Upper lobe of left lung (tissue), 6 donors: ENCODE results near the gene FNTB. TPM values are rescaled to one million over a fixed set of nuclear protein-coding genes. Genes with fewer than 3 reads are reported as not detected.
"Not testable (repeated sequence)": the region's sequence is repeated elsewhere in the genome, so short reads cannot be mapped to it uniquely, and the experiment has no call there.

ENCODE experiments used
- ATAC-seq, 2 donors: fragments of 200-7000 bp; cut with Tn5 transposase; one replicate each; pipeline ENCODE4 v1.9.1; 2022; ENCODE audit warnings: mild to moderate bottlenecking in 2 of 2, moderate library complexity in 2 of 2; ENCODE audit not compliant: low FRiP score in 2 of 2
- DNase-seq, 2 donors: peaks; one replicate each; pipeline ENCODE4 v3.0.0-alpha.2; 2019 to 2020
- H3K27ac ChIP-seq, 4 donors: fragments of 200-600 bp; sonication (generic); one replicate each; pipeline ENCODE4 v1.5.1; 2016 to 2019
- H3K27me3 ChIP-seq, 4 donors: fragments of 200-600 bp; sonication (generic); one replicate each; pipeline ENCODE4 v1.5.1; 2017 to 2019
- H3K36me3 ChIP-seq, 4 donors: fragments of 200-600 bp; sonication (generic); one replicate each; pipeline ENCODE4 v1.5.1; 2016 to 2019
- H3K4me1 ChIP-seq, 4 donors: fragments of 200-600 bp; sonication (generic); one replicate each; pipeline ENCODE4 v1.5.1; 2018 to 2019
- H3K4me3 ChIP-seq, 4 donors: fragments of 200-600 bp; sonication (generic); one replicate each; pipeline ENCODE4 v1.5.1; 2017 to 2019; ENCODE audit warnings: mild to moderate bottlenecking in 2 of 4, moderate library complexity in 1 of 4
- H3K9me3 ChIP-seq, 4 donors: fragments of 200-600 bp; sonication (generic); one replicate each; pipeline ENCODE4 v1.5.1; 2018 to 2019
- EP300 ChIP-seq, 4 donors: sonication (generic); formaldehyde crosslinking; IDR thresholded peaks; one replicate each; pipeline ENCODE4 v1.5.1; 2017; ENCODE audit warnings: antibody characterized with exemption in 4 of 4, control low read depth in 2 of 4
- POLR2A ChIP-seq, 4 donors: fragments of 450-650 bp; IDR thresholded peaks; one replicate each; pipeline ENCODE4 v1.5.1; 2016 to 2017; ENCODE audit warnings: antibody characterized with exemption in 4 of 4, mild to moderate bottlenecking in 2 of 4
- POLR2AphosphoS5 ChIP-seq, 2 donors: sonication (generic); formaldehyde crosslinking; IDR thresholded peaks; one replicate each; pipeline ENCODE4 v1.5.1; 2017; ENCODE audit warnings: antibody characterized with exemption in 2 of 2
- WGBS, 2 donors: methylation state at CpG; one replicate each; pipeline ENCODE4 v1.1.5; 2017 to 2018; 5-methylcytosine and 5-hydroxymethylcytosine counted together
- total RNA-seq, 6 donors: library from RNA; depleted of rRNA in 4 of 6; stranded (reverse); fragments of >200 nt in 4 of 6; gene quantifications; one replicate each; pipeline versions ENCODE4 v1.1.0 to v1.2.1, GENCODE V29; 2016 to 2021
- TF ChIP-seq, protein P1 (sequence below), 6 experiments: fragments of 450-650 bp in 4 of 6; fragments of 200-600 bp in 2 of 6; sonication (generic) in 2 of 6; IDR thresholded peaks; one replicate each; pipeline ENCODE4 v1.5.1; 2016 to 2019; ENCODE audit warnings: antibody characterized with exemption in 6 of 6
- donor health status: DM: no; HTN: no; CAD: no; lungs with moderate emphysema.
- donor health status: DM: no; HTN: yes; CAD: no; lungs with severe emphysema.

Gene FNTB
- total RNA-seq, 6 donors from 2014 or later: 9.5 to 30.1 (median 16.0) TPM

GRCh38 chr14:65025818-65026217, 39.1 kb downstream of the FNTB start:
- H3K36me3 ChIP-seq: peaks cover 0 to 20% (median 13%) of the 10 kb centered on the region in 4 donors
- DNase-seq (no peak), ATAC-seq (no peak)
- no peaks in the 10 kb centered on the region for H3K4me1 ChIP-seq
- 74 to 76% methylated on average over 6 of the region's 6 CpGs for WGBS, 2 donors
- no peak overlapping the region for H3K27ac ChIP-seq
- TF ChIP-seq POLR2A (IDR thresholded peaks at IDR 0.05): no peak
- TF ChIP-seq POLR2AphosphoS5 (IDR thresholded peaks at IDR 0.05): no peak
- no peak for TF ChIP-seq EP300 (IDR thresholded peaks at IDR 0.05)
- TF ChIP-seq, protein P1, sequence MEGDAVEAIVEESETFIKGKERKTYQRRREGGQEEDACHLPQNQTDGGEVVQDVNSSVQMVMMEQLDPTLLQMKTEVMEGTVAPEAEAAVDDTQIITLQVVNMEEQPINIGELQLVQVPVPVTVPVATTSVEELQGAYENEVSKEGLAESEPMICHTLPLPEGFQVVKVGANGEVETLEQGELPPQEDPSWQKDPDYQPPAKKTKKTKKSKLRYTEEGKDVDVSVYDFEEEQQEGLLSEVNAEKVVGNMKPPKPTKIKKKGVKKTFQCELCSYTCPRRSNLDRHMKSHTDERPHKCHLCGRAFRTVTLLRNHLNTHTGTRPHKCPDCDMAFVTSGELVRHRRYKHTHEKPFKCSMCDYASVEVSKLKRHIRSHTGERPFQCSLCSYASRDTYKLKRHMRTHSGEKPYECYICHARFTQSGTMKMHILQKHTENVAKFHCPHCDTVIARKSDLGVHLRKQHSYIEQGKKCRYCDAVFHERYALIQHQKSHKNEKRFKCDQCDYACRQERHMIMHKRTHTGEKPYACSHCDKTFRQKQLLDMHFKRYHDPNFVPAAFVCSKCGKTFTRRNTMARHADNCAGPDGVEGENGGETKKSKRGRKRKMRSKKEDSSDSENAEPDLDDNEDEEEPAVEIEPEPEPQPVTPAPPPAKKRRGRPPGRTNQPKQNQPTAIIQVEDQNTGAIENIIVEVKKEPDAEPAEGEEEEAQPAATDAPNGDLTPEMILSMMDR (IDR thresholded peaks at IDR 0.05): no peak
- no peaks in the 10 kb centered on the region for H3K9me3 ChIP-seq
- no peak overlapping the region for H3K4me3 ChIP-seq
- no peaks in the 10 kb centered on the region for H3K27me3 ChIP-seq

DNA sequence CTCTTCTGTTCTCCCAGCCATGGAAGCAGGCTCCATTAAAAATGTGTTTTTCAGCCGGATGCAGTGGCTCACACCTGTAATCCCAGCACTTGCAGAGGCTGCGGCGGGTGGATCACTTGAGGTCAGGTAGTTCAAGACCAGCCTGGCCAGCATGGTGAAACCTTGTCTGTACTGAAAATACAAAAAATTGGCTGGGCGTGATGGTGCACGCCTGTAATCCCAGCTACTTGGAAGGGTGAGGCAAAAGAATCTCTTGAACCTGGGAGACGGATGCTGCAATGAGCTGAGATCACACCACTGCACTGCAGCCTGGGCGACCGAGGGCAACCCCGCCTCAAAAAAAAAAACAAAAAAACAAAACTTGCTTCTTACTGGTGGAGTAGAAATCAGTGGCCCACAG, 39.8 kb downstream of the FNTB start:
- TF ChIP-seq POLR2A (IDR thresholded peaks at IDR 0.05) (no peak), POLR2AphosphoS5 (IDR thresholded peaks at IDR 0.05) (no peak), EP300 (IDR thresholded peaks at IDR 0.05) (no peak)
- TF ChIP-seq, protein P1 (IDR thresholded peaks at IDR 0.05): no peak
- no peak for DNase-seq
- no peaks in the 10 kb centered on the region for H3K9me3 ChIP-seq
- WGBS, 2 donors: 92 to 95% methylated on average over 9 of the region's 9 CpGs
- no peaks in the 10 kb centered on the region for H3K4me1 ChIP-seq
- H3K27me3 ChIP-seq: no peaks in the 10 kb centered on the region
- H3K4me3 ChIP-seq: no peak overlapping the region
- ATAC-seq: no peak
- no peak overlapping the region for H3K27ac ChIP-seq
- peaks cover 0 to 20% (median 13%) of the 10 kb centered on the region in 4 donors for H3K36me3 ChIP-seq

GRCh38 chr14:65027127-65027799, 40.6 kb downstream of the FNTB start:
- 97% methylated on average over 11 of the region's 11 CpGs for WGBS, 2 donors
- Histone ChIP-seq H3K9me3 (no peaks in the 10 kb centered on the region), H3K4me1 (no peaks in the 10 kb centered on the region), H3K27ac (no peak overlapping the region), H3K27me3 (no peaks in the 10 kb centered on the region), H3K36me3 (peaks cover 0 to 21% (median 14%) of the 10 kb centered on the region in 4 donors), H3K4me3 (no peak overlapping the region)
- ATAC-seq: no peak
- no peak for DNase-seq
- no peak for TF ChIP-seq POLR2A (IDR thresholded peaks at IDR 0.05)
- no peak for TF ChIP-seq POLR2AphosphoS5 (IDR thresholded peaks at IDR 0.05)
- no peak for TF ChIP-seq EP300 (IDR thresholded peaks at IDR 0.05)
- TF ChIP-seq, protein P1 (IDR thresholded peaks at IDR 0.05): no peak

- TF ChIP-seq POLR2AphosphoS5 (IDR thresholded peaks at IDR 0.05) (no peak), POLR2A (IDR thresholded peaks at IDR 0.05) (no peak), EP300 (IDR thresholded peaks at IDR 0.05) (no peak)
- TF ChIP-seq, protein P1 (IDR thresholded peaks at IDR 0.05): no peak
- Histone ChIP-seq H3K4me3 (no peak overlapping the region), H3K27me3 (no peaks in the 10 kb centered on the region), H3K36me3 (peaks cover 0 to 32% (median 17%) of the 10 kb centered on the region in 4 donors), H3K9me3 (no peaks in the 10 kb centered on the region), H3K27ac (no peak overlapping the region), H3K4me1 (no peaks in the 10 kb centered on the region)
- ATAC-seq (no peak), DNase-seq (no peak)
- WGBS, 2 donors: 78% methylated on average over 3 of the region's 3 CpGs
Measured at GRCh38 chr14:65028937-65029336, 42.2 kb downstream of the FNTB start.

- not testable (repeated sequence) for ATAC-seq, H3K27me3 ChIP-seq, H3K9me3 ChIP-seq, H3K4me3 ChIP-seq, H3K4me1 ChIP-seq, DNase-seq, H3K27ac ChIP-seq
- 93 to 94% methylated on average over 7 to 10 of the region's 10 CpGs for WGBS, 2 donors
- peaks cover 0 to 32% (median 19%) of the 10 kb centered on the region in 4 donors for H3K36me3 ChIP-seq
Measured at GRCh38 chr14:65031321-65031720, 44.6 kb downstream of the FNTB start.
